GM21367 (cell line): Measurements from ENCODE around the gene RPL27.

Source experiments
- ATAC-seq: cut with Tn5 transposase; IDR thresholded peaks from one replicate; pipeline ENCODE4 v1.9.1; 2021; ENCODE audit not compliant: unreplicated experiment

The RPL27 gene

DNA sequence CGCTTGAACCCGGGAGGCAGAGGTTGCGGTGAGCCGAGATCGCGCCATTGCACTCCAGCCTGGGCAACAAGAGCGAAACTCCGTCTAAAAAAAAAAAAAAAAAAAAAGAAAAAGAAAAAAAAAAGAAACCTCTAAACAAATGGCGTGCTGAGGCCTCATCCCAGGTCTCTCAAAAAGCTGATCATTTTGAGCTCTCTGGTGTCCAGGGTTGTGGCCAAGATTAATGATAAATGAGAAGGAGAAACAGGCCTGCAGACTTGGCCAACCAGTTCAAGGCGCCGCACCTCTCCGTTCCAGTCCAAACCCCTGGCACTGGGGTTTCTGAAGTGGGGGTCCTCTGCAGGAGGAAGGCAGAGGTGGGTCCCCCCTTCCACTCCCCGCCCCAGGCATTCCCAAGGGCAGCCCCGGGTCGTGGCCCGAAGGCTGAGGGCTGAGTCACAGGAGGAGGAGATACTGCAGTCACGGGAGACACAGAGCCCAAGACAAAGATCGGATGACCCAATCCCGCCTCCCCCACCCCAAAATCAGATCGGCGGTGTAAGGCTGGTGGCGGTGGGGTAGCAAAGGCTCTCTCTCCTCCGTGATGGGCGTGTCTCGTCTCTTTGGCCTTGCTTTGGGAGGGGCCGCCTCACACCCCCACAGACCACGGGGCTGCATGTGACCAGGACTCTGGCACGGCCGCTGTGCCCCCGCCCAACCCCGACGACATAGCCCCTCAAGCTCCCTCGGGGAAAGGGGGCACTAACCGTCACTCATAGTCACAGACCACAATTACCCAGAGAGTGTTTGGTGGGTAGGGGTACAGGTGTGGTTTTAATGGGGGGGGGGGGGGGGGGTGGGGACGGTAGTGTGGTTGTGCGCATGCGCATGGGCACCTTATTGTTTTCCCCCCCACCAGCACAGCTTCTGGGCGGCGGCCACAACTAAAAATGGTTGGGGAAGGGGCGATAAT, 22.8 kb downstream of the RPL27 start:
- ATAC-seq, result no peak

DNA sequence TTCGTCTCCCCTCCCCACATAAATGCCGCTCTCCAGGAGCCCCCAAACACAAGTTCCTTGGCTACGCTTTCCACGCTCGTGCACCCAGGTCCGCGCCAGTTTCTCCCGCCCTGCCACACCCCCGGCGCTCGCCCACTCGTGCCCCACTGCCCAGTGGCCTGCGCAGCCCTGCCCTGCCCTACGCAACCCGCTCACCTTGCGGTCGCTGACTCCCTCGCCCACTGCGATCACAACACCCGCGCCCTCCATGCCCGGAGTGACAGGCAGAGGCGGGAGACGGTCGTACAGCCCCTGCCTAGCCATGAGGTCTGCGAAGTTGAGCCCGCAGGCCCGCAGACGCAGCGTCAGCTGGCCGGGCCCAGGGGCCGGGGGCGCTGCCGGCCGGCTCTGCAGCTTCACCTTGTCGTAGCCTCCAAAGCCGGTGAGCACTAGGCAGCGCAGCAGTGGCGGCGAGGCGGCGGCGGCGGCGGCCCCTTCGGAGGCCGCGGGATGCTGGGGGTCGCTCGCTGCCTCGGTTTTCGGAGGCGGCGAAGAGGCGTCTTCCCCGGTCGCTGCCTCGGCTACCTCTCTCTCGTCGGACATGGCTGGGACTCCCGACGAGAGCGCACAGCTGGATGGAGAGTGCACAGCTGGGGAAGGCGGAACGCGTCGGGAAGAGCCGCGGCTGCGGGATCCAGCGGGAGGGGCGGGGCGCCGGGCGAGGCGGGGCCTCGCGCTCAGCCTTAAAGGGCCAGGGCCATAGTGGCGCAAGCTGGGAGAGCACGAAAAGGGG, 23.7 kb downstream of the RPL27 start, which contains the start of gene VAT1:
Gene VAT1, minus strand, starts transcription at position 645 of the 772 bp plus-strand sequence. Its CDS starts 63 bp downstream, at position 582.
- no peak for ATAC-seq

DNA sequence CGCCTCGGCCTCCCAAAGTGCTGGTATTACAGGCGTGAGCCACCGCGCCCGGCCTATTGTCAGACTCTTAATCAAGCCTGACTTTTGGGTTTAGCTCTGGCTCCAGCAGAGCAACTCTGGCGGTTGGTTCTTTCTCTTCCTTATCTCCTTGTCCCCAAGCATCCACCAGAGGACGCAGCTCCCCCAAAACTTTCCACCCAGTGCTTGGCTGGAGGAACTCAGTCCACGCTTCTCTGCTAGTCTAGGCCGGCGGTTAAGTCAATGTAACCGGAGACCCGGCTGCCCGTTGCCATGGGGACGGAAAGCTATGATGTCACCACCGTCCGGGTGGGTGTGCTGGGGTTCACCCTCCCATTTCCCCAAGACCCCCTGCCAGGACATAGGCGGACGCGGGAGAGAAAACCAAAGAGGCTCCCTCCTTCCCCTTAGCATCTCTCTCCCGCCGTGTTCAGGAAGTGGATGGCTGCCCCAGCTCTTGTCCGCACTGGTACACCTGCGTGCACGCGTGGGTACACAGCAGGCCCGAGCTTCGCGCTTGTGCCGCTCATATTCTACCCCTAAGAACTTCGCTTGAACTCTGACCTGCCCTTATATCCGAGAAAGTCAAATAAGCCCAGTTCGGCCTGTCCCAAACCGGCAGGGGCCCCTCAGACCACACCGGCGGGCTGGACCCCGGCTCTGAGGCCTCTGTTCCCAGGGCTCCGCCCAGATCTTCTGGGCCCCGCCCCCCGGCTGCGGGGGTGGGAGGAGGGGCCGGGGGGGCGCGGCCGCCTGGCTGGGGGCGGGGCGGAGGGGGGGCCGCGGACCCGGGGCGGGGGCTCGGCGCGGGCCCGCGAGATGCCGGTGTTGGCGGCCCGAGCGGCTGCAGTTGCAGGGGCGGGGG, 26.4 kb downstream of the RPL27 start, which contains the start of gene RND2:
Gene RND2, plus strand, starts transcription at position 825 of the 883 bp plus-strand sequence. CDS start 117 bp downstream, outside the sequence.
- no peak for ATAC-seq

DNA sequence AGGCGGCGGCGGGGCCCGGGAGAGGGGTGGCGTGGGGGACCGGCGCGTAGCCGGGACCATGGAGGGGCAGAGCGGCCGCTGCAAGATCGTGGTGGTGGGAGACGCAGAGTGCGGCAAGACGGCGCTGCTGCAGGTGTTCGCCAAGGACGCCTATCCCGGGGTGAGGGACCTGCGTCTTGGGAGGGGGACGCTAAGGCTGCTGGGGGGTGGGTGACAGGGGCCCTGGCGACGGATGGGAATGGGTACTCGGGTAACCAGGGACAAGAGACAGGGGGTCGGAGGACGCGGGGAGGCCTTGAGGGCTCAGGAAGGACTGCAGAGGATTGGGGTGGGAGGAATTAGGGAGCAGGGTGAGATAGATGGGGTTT, 27.1 kb downstream of the RPL27 start:
- no peak for ATAC-seq

DNA sequence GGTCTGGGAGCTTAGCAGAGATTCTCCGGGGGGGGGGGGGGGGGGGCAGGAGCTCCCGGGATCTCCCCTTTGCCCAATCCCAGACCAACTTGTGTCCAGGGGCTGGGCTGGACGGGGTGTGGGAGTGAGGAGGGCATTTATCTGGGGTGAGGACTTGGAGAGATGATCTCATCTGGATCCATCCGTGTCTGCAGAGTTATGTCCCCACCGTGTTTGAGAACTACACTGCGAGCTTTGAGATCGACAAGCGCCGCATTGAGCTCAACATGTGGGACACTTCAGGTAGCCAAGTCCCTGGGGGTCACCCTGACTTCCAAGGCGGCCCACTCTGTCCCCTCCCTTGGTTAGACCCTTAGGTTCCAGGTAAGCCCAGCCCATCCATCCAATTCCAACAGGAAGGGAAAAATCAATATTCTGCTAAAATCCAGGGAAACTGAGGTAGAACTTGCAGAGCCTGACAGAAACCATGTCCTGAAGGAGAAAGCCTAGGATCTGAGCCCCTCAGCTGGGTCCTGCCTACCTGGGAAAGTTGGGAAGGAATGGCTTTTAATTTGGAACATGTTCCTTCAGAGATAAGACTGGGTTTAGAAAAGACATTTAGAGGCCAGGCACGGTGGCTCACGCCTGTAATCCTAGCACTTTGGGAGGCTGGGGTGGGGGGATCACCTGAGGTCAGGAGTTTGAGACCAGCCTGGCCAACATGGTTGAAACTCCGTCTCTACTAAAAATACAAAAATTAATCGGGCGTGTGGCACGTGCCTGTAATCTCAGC, 27.7 kb downstream of the RPL27 start:
- ATAC-seq, result no peak

DNA sequence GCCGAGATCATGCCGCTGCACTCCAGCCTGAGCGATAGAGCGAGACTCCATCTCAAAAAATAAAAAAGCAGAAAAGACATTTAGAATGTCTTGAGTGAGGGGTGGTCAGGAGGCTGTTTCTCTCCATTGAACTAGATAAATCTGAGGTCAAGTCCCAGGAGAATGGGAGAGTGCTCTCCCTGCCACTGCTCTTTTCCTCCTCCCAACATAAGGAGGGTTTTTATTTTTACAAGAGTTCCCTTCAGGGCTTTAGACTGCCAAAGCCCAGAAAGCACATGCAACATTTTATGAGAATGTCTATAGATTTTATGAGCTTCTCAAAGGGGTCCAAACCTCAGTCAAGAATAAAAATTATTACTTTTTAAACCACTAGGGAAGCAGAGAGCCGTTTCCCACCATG, 28.4 kb downstream of the RPL27 start:
- ATAC-seq, result no peak

DNA sequence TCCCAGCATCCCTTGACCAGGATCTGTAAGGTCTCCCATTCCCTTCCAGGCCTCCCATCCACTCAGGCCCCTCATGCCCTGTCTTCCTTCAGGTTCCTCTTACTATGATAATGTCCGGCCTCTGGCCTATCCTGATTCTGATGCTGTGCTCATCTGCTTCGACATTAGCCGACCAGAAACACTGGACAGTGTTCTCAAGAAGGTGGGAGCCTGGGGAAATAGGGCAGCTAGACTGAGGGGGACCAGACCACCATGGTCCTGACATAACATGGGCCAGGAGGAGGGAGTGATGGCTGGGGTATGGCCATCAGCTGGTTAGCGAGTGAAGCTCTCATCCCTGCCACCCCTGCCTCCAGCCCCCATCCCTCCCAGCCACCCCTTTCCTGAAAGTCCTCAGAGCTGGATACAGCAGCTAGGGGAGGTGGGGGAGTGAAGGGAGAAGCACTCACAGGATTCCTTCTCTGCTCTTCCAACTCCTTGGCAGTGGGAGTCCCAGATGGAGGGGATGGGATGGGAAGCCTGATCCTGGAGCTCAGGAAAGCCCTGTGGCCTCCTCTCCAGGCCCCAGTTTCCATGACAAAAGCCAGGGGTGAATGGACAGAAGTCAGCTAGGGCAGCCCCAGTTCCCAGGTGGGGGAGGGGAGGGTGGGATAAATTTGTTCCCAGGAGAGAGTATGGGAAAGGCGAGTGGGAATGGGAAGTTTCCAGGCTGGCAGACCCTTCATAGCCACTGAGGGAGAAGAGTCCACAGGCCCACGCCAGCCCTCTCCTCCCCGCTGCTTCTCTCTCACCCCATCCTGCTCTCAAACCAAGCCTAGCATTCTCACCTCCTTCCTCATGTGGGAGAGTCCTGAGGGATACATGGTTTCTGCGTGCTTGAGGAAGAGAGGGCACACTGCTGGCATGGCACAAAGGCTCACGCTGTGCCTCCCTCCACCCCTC, 29.1 kb downstream of the RPL27 start:
- no peak for ATAC-seq

DNA sequence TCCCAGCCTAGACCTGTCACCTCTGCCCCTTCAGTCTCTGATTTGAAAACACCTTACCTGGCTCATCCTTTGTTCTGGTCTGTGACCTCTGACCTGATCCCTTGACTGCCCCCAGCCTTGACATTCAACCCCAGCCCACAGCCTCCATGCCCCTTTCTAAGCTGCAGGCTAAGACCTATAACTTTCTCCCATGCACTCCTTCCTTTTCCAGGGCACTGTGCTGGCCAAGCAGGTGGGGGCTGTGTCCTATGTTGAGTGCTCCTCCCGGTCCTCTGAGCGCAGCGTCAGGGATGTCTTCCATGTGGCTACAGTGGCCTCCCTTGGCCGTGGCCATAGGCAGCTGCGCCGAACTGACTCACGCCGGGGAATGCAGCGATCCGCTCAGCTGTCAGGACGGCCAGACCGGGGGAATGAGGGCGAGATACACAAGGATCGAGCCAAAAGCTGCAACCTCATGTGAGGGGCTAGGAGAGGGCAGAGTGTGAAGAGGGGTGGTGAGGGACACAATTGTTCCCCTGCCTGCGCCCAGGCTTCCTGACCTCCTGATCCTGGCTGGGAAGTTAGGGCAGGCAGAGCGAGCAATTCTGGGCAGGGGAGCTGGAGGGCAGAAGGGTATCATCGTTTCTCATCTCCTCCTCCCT, 30.1 kb downstream of the RPL27 start:
- no peak for ATAC-seq

DNA sequence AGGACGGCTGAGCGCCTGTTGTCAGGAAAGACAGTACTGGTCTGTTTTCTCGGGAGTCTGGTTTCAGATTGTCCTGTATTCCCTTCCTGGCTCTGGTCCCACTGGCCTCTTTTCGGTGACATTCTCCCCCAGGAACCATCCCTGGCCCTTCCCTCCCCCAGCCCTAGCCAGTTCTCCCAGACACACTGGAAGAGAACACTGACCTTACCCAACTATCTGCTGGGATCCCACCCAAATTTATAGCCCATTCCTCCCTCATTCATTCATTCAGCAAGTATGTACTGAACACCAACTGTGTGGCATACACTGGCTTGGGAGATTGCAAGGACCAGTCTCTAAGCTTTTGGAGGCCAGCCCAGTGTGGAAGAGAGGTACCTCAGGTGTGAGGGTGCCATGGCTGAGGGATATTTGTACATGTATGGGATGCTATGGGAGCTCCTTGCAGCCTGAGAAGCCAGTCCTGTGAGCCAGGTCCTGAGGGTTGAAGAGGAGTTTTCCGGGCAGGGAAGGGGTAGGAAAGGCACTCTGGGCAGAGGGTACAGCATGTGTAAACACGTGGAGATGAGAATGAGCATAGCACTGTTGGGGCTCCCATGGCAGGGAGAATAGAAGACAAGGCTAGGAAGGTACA, 32.0 kb downstream of the RPL27 start:
- ATAC-seq, result no peak

DNA sequence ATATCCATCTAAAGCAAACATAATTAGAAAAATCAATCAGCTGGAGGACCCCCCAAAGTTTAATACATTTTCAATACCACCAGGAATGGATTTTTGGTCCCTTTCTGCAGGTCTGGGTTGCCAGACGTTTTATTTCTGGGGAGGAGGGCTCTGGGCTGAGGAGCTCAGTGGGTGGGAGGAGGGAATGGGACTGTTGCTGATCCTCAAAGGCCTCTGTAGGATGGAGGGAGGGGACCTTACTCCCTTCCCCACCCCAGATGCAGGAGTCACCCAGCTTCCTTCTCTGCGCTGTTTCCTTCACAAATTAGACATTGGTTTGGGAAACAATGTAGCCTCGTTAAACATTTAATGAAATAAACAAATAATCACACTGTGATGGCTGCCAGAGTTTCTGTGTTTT, 33.4 kb downstream of the RPL27 start:
- no peak for ATAC-seq

DNA sequence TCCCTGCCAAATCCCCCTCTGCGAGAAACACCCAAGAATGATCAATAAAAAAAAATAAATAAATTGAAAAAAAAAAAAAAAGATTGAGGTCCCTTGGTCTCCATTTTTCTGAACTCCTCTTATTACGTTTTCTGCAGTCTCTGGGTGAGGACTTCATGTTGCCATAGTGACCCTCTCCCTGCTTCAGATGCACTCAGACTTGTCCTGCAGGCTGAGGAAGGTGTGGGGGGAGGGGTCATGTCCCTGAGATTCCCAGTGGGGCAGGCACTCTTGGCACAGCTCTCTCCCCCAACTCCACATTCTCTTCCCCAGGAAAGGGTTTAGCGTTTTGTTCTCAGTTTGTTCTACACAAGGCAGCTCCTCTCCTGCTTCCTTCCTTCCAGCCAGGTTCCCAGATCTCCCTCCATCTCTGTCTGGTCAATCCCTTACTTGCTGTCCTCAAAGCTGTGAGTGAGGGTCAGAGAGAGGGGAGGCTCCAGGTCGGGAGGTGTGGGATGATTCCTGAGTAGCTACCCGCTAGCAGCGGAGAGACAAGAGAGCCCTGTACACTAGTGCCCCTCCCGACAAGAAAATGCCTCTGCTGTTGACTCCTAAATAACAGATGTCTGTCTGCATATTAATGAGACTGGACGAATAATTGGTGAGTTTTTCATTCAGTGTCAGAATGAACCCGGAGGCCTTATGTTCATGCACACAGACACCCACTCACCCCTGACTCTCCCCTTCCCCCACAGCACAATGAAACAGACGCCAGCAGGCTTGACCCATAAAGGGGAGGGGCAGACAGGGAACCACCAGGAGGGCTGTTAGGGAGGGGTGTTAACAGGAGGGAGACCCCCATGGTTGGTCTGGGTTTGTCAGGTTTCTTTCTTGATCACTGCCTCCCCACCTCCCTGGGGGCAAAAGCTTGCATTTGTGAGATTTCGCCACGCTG, 36.0 kb downstream of the RPL27 start:
- no peak for ATAC-seq

DNA sequence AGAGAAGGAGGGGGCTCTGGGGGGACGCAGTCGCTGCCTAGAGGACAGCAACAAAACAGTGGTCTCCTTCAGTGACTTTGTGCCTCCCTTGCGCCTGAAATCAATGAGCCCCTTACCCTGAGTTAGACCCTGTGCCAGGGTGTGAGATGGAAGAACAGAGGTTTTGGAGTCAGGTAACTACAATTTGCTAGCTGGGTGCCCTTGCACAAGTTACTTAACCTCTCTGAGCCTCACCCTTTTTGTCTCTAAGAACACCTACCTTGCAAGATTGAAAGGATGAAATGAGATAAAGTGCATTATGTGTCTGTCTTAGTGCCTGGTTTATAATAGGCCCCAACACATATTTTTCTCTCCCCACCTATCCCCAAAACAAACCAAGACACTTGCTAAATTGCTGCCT, 36.7 kb downstream of the RPL27 start:
- ATAC-seq, result no peak

DNA sequence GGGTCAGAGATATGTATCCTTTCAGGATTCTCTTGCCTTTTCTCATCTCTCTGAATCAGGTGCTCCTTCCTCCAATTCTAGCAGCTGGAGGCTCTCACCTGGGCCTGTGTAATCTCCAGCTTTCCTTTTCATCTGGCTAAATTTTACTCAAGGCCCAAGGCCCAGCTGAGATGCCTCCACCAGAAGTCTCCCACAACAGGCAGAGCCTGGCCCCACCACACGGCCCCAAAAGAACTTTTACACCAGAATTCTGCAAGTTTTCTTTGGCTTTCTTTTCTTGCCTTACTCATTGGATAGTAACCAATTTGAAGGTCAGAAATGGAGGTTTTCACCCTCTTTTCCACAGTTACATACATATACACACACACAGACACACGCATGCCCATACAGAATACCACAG, 41.4 kb downstream of the RPL27 start:
- ATAC-seq, result no peak

DNA sequence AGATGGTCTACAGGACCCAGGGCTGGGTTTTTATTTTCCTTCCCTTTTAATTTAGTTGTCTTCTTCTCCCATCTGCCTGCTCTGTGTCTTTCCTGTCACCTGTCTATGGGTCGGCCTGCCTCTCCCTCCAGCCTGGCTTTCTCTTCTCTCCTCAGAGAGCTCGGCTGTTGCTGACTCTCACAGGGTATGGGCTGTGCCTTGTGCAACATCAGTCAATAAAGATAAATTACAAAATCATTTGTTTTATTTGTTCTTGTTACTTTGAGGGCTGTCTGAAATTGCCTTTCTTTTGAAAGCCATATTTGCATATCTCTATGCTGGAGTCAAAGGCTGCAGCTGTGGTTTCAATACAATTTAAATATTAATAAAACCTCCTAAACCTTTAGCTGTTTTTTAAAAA, 42.4 kb downstream of the RPL27 start:
- no peak for ATAC-seq

DNA sequence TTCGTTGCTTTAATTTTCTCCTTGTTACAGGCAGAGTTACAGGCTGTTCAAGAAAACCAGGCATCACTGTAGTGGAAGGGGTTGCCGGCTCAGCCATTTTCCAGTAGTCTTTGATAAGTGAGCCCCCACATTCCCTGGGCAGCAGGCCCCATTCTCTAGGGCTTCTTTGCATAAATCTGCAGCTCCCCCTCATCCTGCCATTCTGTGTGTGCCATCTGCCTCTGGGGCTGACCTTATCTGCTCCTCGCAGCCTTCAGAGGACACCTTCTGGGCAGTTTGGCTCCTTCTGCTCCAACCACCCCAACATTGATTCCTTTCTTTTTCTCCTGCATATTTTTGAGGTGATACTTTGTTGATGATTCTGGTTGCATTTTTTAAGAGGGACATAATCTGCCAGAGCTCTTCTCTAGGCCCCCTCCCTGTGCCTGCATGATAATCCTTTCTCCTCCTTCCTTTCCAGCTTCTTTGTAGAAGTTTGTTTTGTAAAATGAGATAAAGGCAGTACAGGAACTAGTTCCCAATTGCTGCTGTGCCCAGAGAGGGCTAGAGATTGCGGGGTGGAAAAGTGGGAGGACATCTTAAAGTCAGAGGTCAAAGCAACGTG, 43.9 kb downstream of the RPL27 start:
- ATAC-seq, result no peak

DNA sequence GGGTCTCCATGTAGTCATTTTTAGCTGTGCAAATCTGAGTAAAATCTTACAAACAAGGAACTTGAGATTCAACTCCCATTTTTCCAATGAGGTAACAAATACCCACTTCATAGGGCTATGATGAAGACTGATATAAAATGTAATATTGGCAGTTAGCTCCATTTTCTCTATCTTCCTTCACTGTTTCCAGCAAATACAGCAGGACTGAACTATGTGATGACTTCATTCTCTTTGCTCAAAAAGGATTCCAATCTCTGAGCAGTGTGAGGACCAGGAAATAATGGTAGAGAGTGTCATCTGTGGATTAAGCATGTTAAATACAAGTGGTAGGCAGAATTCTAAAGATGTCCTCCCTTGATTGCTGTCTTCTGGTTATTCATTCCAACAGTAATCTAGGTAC, 45.1 kb downstream of the RPL27 start:
- ATAC-seq, result no peak

DNA sequence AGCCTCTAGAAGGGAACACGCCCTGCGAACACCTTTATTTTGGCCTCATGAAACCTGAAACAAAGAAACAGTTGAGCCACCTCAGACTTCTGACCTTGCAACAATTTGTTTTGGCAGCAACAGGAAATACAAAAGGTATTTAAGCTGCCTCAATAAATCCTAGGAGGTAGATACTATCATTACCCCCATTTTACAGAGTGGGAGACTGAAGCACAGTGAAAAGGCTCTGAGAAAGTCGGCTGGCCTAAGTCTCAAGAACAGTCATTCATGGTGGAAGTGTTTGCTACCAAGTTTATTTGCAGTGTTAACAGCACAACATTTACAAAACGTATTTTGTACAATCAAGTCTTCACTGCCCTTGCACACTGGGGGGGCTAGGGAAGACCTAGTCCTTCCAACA, 45.8 kb downstream of the RPL27 start:
- ATAC-seq, result no peak
